DOHH2 (cell line): ENCODE measurements around the gene UROC1.

Experiments
- CTCF ChIP-seq: fragments of 200-600 bp; sonication (generic); IDR thresholded peaks from one replicate; pipeline ENCODE4 v1.5.1; 2014; ENCODE audit warnings: antibody characterized with exemption, mild to moderate bottlenecking, low read depth, low read length; ENCODE audit not compliant: poor library complexity, severe bottlenecking
- EZH2phosphoT487 ChIP-seq: fragments of 200-600 bp; sonication (generic); IDR thresholded peaks from 2 replicates; pipeline ENCODE4 v1.6.1; 2017; ENCODE audit warnings: borderline replicate concordance, mild to moderate bottlenecking, antibody characterized with exemption, low read length, moderate library complexity, mixed read lengths

GRCh38 chr3:126557415-126557745 is 39.8 kb upstream of the UROC1 start:
- TF ChIP-seq CTCF = no peak
- no peak for TF ChIP-seq EZH2phosphoT487
